ENCODE data around the gene EXD2. TPM values are rescaled to one million over a fixed set of nuclear protein-coding genes. Genes with fewer than 3 reads are reported as not detected.

Gene EXD2
- total and polyA plus RNA-seq, 2 experiments from 2014 or later, result 10.3 to 23.3 TPM

DNA sequence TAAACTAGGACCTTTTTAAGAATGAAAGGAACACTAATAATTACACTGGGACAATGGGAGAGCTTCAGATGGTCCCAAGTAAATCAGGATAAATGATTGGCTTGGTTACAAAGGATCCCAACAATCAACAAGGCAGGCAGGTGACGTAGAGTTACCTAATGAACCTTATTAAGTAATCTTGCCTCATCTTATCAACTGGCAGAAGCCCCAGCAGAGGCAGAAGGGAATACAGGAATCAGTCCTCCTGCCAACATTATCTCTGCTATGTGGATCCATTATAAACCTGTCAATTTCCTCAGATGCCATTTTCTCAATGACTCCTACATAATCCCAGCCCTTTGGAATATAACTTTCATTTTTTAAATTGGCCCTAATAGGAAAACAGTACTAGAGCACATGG lies 49.7 kb upstream of the EXD2 start (continued):
- TF ChIP-seq NANOG (IDR thresholded peaks at IDR 0.05; ENCODE audit: borderline replicate concordance) (no peak), EZH2 (IDR thresholded peaks at IDR 0.05; ENCODE audit: low read depth, unreplicated experiment) (no peak)
- TF ChIP-seq, protein P1, sequence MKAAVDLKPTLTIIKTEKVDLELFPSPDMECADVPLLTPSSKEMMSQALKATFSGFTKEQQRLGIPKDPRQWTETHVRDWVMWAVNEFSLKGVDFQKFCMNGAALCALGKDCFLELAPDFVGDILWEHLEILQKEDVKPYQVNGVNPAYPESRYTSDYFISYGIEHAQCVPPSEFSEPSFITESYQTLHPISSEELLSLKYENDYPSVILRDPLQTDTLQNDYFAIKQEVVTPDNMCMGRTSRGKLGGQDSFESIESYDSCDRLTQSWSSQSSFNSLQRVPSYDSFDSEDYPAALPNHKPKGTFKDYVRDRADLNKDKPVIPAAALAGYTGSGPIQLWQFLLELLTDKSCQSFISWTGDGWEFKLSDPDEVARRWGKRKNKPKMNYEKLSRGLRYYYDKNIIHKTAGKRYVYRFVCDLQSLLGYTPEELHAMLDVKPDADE (IDR thresholded peaks at IDR 0.05), result no peak
- TF ChIP-seq, protein P2, sequence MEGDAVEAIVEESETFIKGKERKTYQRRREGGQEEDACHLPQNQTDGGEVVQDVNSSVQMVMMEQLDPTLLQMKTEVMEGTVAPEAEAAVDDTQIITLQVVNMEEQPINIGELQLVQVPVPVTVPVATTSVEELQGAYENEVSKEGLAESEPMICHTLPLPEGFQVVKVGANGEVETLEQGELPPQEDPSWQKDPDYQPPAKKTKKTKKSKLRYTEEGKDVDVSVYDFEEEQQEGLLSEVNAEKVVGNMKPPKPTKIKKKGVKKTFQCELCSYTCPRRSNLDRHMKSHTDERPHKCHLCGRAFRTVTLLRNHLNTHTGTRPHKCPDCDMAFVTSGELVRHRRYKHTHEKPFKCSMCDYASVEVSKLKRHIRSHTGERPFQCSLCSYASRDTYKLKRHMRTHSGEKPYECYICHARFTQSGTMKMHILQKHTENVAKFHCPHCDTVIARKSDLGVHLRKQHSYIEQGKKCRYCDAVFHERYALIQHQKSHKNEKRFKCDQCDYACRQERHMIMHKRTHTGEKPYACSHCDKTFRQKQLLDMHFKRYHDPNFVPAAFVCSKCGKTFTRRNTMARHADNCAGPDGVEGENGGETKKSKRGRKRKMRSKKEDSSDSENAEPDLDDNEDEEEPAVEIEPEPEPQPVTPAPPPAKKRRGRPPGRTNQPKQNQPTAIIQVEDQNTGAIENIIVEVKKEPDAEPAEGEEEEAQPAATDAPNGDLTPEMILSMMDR (conservative IDR thresholded peaks at IDR 0.05; ENCODE audit: low read depth in 2 of 2), result no peak

DNA sequence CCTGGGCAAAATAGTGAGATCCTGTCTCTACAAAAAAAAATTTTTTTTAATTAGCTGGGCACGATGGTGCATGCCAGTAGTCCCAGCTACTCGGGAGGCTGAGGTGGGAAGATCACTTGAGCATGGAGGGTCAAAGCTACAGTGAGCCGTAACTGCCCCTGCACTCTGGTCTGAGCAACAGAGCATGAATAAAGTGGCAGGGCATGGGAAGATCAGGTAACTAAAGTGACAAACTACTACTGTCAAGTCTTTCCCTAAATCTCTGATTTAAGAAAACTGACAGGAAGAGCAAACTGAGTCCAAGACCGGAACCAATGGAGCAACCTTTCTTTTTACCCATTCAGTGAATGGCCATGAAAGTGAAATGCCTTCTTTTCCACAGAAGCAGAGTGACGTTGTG lies 49.2 kb upstream of the EXD2 start:
- ATAC-seq, result no peak
- Mint-ChIP-seq H3K4me1 (peaks cover 24% of the 10 kb centered on the region), H3K27me3 (ENCODE audit: insufficient read depth, low read depth, poor library complexity) (no peaks in the 10 kb centered on the region)
- TF ChIP-seq, protein P3, sequence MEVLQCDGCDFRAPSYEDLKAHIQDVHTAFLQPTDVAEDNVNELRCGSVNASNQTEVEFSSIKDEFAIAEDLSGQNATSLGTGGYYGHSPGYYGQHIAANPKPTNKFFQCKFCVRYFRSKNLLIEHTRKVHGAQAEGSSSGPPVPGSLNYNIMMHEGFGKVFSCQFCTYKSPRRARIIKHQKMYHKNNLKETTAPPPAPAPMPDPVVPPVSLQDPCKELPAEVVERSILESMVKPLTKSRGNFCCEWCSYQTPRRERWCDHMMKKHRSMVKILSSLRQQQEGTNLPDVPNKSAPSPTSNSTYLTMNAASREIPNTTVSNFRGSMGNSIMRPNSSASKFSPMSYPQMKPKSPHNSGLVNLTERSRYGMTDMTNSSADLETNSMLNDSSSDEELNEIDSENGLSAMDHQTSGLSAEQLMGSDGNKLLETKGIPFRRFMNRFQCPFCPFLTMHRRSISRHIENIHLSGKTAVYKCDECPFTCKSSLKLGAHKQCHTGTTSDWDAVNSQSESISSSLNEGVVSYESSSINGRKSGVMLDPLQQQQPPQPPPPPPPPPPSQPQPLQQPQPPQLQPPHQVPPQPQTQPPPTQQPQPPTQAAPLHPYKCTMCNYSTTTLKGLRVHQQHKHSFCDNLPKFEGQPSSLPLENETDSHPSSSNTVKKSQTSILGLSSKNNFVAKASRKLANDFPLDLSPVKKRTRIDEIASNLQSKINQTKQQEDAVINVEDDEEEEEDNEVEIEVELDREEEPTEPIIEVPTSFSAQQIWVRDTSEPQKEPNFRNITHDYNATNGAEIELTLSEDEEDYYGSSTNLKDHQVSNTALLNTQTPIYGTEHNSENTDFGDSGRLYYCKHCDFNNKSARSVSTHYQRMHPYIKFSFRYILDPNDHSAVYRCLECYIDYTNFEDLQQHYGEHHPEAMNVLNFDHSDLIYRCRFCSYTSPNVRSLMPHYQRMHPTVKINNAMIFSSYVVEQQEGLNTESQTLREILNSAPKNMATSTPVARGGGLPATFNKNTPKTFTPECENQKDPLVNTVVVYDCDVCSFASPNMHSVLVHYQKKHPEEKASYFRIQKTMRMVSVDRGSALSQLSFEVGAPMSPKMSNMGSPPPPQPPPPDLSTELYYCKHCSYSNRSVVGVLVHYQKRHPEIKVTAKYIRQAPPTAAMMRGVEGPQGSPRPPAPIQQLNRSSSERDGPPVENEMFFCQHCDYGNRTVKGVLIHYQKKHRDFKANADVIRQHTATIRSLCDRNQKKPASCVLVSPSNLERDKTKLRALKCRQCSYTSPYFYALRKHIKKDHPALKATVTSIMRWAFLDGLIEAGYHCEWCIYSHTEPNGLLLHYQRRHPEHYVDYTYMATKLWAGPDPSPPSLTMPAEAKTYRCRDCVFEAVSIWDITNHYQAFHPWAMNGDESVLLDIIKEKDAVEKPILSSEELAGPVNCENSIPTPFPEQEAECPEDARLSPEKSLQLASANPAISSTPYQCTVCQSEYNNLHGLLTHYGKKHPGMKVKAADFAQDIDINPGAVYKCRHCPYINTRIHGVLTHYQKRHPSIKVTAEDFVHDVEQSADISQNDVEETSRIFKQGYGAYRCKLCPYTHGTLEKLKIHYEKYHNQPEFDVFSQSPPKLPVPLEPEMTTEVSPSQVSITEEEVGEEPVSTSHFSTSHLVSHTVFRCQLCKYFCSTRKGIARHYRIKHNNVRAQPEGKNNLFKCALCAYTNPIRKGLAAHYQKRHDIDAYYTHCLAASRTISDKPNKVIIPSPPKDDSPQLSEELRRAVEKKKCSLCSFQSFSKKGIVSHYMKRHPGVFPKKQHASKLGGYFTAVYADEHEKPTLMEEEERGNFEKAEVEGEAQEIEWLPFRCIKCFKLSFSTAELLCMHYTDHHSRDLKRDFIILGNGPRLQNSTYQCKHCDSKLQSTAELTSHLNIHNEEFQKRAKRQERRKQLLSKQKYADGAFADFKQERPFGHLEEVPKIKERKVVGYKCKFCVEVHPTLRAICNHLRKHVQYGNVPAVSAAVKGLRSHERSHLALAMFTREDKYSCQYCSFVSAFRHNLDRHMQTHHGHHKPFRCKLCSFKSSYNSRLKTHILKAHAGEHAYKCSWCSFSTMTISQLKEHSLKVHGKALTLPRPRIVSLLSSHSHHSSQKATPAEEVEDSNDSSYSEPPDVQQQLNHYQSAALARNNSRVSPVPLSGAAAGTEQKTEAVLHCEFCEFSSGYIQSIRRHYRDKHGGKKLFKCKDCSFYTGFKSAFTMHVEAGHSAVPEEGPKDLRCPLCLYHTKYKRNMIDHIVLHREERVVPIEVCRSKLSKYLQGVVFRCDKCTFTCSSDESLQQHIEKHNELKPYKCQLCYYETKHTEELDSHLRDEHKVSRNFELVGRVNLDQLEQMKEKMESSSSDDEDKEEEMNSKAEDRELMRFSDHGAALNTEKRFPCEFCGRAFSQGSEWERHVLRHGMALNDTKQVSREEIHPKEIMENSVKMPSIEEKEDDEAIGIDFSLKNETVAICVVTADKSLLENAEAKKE (CRISPR knock-in tag; IDR thresholded peaks at IDR 0.05), result no peak
- TF ChIP-seq JUNB (IDR thresholded peaks at IDR 0.05; ENCODE audit: unreplicated experiment) (no peak), POLR2AphosphoS5 (IDR thresholded peaks at IDR 0.05; ENCODE audit: low read depth) (no peak), ZNF114 (CRISPR knock-in tag; IDR thresholded peaks at IDR 0.05) (no peak)
- TF ChIP-seq, protein P2 (conservative IDR thresholded peaks at IDR 0.05; ENCODE audit: low read depth in 2 of 2), result no peak
- TF ChIP-seq, protein P4, sequence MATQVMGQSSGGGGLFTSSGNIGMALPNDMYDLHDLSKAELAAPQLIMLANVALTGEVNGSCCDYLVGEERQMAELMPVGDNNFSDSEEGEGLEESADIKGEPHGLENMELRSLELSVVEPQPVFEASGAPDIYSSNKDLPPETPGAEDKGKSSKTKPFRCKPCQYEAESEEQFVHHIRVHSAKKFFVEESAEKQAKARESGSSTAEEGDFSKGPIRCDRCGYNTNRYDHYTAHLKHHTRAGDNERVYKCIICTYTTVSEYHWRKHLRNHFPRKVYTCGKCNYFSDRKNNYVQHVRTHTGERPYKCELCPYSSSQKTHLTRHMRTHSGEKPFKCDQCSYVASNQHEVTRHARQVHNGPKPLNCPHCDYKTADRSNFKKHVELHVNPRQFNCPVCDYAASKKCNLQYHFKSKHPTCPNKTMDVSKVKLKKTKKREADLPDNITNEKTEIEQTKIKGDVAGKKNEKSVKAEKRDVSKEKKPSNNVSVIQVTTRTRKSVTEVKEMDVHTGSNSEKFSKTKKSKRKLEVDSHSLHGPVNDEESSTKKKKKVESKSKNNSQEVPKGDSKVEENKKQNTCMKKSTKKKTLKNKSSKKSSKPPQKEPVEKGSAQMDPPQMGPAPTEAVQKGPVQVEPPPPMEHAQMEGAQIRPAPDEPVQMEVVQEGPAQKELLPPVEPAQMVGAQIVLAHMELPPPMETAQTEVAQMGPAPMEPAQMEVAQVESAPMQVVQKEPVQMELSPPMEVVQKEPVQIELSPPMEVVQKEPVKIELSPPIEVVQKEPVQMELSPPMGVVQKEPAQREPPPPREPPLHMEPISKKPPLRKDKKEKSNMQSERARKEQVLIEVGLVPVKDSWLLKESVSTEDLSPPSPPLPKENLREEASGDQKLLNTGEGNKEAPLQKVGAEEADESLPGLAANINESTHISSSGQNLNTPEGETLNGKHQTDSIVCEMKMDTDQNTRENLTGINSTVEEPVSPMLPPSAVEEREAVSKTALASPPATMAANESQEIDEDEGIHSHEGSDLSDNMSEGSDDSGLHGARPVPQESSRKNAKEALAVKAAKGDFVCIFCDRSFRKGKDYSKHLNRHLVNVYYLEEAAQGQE (IDR thresholded peaks at IDR 0.05; ENCODE audit: unreplicated experiment), result no peak

More for the DNA sequence above, 49.2 kb upstream of the EXD2 start:
- Histone ChIP-seq H3K9me2 (ENCODE audit: insufficient read depth) (no peaks in the 10 kb centered on the region), H3K4me2 (no peak overlapping the region), H3K79me2 (replicated peaks; ENCODE audit: insufficient read depth) (peaks cover 39% of the 10 kb centered on the region), H3K27me3 (ENCODE audit: insufficient read depth) (no peaks in the 10 kb centered on the region), H3K27ac (ENCODE audit: low read depth) (no peak overlapping the region), H3K4me3 (no peak overlapping the region), H4K20me1 (replicated peaks; ENCODE audit: insufficient read depth) (peaks cover 3% of the 10 kb centered on the region; the same call in 1 of the 2 replicates), H3K36me3 (ENCODE audit: insufficient read depth) (no peaks in the 10 kb centered on the region), H2AFZ (no peak overlapping the region), H3F3A (replicated peaks; ENCODE audit: low read depth) (no peaks in the 10 kb centered on the region), H3K4me1 (ENCODE audit: insufficient read depth) (peaks cover 9% of the 10 kb centered on the region)
- Mint-ChIP-seq H3K9me3 (no peaks in the 10 kb centered on the region), H3K27ac (no peak overlapping the region), H3K36me3 (ENCODE audit: low read depth) (no peaks in the 10 kb centered on the region), H3K4me3 (no peak overlapping the region)
- DNase-seq (ENCODE audit: low spot score), result no peak

Data from GM23338 (cell line).